ENCODE measurements around the gene MTAP.

DNA sequence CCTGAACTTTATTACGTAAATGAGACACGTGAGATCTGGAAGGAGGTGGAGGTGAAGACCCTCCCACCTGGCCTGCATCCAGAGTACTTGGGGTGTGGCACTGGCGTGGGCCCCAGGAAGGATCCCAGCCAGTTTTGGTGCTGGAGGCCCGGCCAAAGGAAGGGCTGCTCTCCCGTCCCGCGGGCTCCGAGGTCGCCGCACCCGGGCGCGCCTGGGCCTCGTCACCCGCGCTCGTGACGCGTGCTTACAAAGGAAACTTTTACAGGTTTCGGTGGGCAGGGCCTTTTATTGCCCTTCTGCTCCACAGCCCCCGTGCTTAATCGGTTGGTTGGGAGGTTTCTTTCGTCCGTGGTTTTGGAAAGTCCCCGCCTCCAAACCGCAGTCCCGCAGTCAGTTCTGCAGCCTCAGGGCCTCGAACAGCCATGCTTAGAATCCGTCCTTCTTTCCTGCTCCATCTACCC lies 162.5 kb downstream of the MTAP start:
- TF ChIP-seq CTCF (optimal IDR thresholded peaks at IDR 0.05 in 1 of 3, IDR thresholded peaks at IDR 0.05 in 1 of 3, conservative IDR thresholded peaks at IDR 0.05 in 1 of 3; ENCODE audit: extremely low read depth in 1 of 3, insufficient read depth in 2 of 3, low read length in 3 of 3) (no peak), EZH2 (IDR thresholded peaks at IDR 0.05; ENCODE audit: low read length) (no peak)
